Lower lobe of right lung (tissue), 2 donors: Measurements from ENCODE around the gene XPO6. TPM values are rescaled to one million over a fixed set of nuclear protein-coding genes. Genes with fewer than 3 reads are reported as not detected.
"Not testable (repeated sequence)": the region's sequence is repeated elsewhere in the genome, so short reads cannot be mapped to it uniquely, and the experiment has no call there.

Source experiments
- ATAC-seq, 2 donors: fragments of 200-7000 bp; cut with Tn5 transposase; one replicate each; pipeline ENCODE4 v1.9.1; 2020 to 2022; ENCODE audit warnings: mild to moderate bottlenecking in 2 of 2, moderate library complexity in 2 of 2
- DNase-seq: peaks from one replicate; pipeline ENCODE4 v3.0.0-alpha.2; 2020
- H3K27ac ChIP-seq: fragments of 200-600 bp; one replicate; pipeline ENCODE4 v1.8.0; 2022
- H3K27me3 ChIP-seq: fragments of 200-600 bp; one replicate; pipeline ENCODE4 v1.8.0; 2022; ENCODE audit warnings: low read depth
- H3K36me3 ChIP-seq: fragments of 200-600 bp; one replicate; pipeline ENCODE4 v1.8.0; 2022; ENCODE audit warnings: mild to moderate bottlenecking
- H3K4me1 ChIP-seq: fragments of 200-600 bp; one replicate; pipeline ENCODE4 v1.8.0; 2022
- H3K4me3 ChIP-seq: fragments of 200-600 bp; one replicate; pipeline ENCODE4 v1.8.0; 2022; ENCODE audit warnings: mild to moderate bottlenecking
- H3K9me3 ChIP-seq: fragments of 200-600 bp; one replicate; pipeline ENCODE4 v1.8.0; 2022
- intact Hi-C: fragments of 100-400 bp; cut with DNase I; formaldehyde crosslinking; loops from one replicate; pipeline ENCODE4 v1.11.0; 2022
- total RNA-seq: library from RNA; stranded (reverse); fragmentation: NEBNext Ultra II Directional; extraction: Animal tissue kit (Norgen Biotek cat#: 25700); gene quantifications from one replicate; pipeline ENCODE4 v1.2.1, GENCODE V29; 2021
- TF ChIP-seq, protein P1 (sequence below): fragments of 200-600 bp; IDR thresholded peaks from one replicate; pipeline ENCODE4 v1.8.0; 2022; ENCODE audit warnings: antibody characterized with exemption, mild to moderate bottlenecking
- donor health status: DM: no; HTN: yes; CAD: no; lungs with severe emphysema.

XPO6 gene
- total RNA-seq, 1 donor from 2014 or later: 106 TPM

GRCh38 chr16:28237754-28238357 is 26.1 kb upstream of the XPO6 start:
- Histone ChIP-seq H3K4me3 (no peak overlapping the region), H3K27ac (no peak overlapping the region), H3K9me3 (peaks cover 5% of the 10 kb centered on the region), H3K4me1 (no peaks in the 10 kb centered on the region), H3K27me3 (no peaks in the 10 kb centered on the region), H3K36me3 (no peaks in the 10 kb centered on the region)
- DNase-seq (no peak), ATAC-seq (no peak)
- intact Hi-C loops: no loop called here
- TF ChIP-seq, protein P1, sequence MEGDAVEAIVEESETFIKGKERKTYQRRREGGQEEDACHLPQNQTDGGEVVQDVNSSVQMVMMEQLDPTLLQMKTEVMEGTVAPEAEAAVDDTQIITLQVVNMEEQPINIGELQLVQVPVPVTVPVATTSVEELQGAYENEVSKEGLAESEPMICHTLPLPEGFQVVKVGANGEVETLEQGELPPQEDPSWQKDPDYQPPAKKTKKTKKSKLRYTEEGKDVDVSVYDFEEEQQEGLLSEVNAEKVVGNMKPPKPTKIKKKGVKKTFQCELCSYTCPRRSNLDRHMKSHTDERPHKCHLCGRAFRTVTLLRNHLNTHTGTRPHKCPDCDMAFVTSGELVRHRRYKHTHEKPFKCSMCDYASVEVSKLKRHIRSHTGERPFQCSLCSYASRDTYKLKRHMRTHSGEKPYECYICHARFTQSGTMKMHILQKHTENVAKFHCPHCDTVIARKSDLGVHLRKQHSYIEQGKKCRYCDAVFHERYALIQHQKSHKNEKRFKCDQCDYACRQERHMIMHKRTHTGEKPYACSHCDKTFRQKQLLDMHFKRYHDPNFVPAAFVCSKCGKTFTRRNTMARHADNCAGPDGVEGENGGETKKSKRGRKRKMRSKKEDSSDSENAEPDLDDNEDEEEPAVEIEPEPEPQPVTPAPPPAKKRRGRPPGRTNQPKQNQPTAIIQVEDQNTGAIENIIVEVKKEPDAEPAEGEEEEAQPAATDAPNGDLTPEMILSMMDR: no peak

DNA sequence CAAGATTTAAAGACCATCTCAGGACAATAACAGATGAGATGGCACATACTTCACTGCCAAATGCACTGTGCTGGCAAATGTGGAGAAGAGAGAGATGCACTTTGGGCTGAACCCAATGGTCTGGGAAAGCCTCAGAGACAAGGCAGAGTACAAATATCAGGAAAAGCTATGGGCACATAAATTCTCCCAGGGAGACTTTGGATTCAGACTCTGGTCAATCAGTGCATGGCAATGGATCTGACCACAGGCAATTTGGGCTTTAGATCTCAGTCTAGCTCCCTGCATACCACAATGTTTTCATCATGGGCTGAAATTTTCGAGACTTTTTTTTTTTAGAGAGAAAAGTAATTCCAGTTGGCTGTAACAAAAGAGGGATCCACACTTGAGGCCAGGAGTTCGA is 20.0 kb upstream of the XPO6 start:
- Histone ChIP-seq H3K9me3 (no peaks in the 10 kb centered on the region), H3K27me3 (no peaks in the 10 kb centered on the region), H3K36me3 (no peaks in the 10 kb centered on the region), H3K27ac (no peak overlapping the region), H3K4me3 (no peak overlapping the region), H3K4me1 (no peaks in the 10 kb centered on the region)
- DNase-seq (no peak), ATAC-seq (no peak)
- intact Hi-C loops: no loop called here
- TF ChIP-seq, protein P1: no peak

DNA sequence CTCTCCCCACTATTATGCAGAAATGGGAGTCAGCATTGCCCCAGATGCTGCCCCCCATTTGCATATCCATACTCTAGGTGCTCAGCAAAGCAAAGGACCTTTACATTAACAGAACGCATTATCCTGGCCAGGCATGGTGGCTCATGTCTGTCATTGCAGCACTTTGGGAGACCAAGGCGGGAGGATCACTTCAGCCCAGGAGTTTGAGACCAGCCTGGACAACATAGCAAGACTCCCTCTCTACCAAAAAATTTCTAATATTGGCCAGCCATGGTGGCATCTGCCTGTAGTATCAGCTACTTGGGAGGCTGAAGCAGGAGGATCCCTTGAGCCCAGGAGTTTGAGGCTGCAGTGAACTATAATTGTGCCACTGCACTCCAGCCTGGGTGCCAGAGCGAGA is 12.1 kb upstream of the XPO6 start:
- H3K27me3 ChIP-seq, intact Hi-C loops, H3K36me3 ChIP-seq, H3K4me1 ChIP-seq, ATAC-seq, DNase-seq, H3K4me3 ChIP-seq, H3K9me3 ChIP-seq, H3K27ac ChIP-seq: not testable (repeated sequence)

GRCh38 chr16:28219777-28220176 is 8.0 kb upstream of the XPO6 start:
- H3K27ac ChIP-seq, intact Hi-C loops, H3K36me3 ChIP-seq, DNase-seq, H3K4me3 ChIP-seq, H3K27me3 ChIP-seq, ATAC-seq, H3K4me1 ChIP-seq, H3K9me3 ChIP-seq: not testable (repeated sequence)

- Histone ChIP-seq H3K27ac (no peak overlapping the region), H3K4me3 (no peak overlapping the region), H3K36me3 (no peaks in the 10 kb centered on the region), H3K4me1 (no peaks in the 10 kb centered on the region), H3K27me3 (no peaks in the 10 kb centered on the region), H3K9me3 (no peaks in the 10 kb centered on the region)
- TF ChIP-seq, protein P1: no peak
- DNase-seq (no peak), ATAC-seq (no peak)
- intact Hi-C loops: no loop called here
Measured at GRCh38 chr16:28219282-28219681, 7.5 kb upstream of the XPO6 start.

- H3K27me3 ChIP-seq: no peaks in the 10 kb centered on the region
- no peak overlapping the region for H3K27ac ChIP-seq
- TF ChIP-seq, protein P1: peak; percentile 46
- intact Hi-C loops: no loop called here
- DNase-seq: no peak
- no peaks in the 10 kb centered on the region for H3K36me3 ChIP-seq
- H3K9me3 ChIP-seq: no peaks in the 10 kb centered on the region
- peak; percentile 69 to 86 for ATAC-seq
- H3K4me1 ChIP-seq: no peaks in the 10 kb centered on the region
- no peak overlapping the region for H3K4me3 ChIP-seq
Measured at GRCh38 chr16:28218109-28218508, 6.3 kb upstream of the XPO6 start.

DNA sequence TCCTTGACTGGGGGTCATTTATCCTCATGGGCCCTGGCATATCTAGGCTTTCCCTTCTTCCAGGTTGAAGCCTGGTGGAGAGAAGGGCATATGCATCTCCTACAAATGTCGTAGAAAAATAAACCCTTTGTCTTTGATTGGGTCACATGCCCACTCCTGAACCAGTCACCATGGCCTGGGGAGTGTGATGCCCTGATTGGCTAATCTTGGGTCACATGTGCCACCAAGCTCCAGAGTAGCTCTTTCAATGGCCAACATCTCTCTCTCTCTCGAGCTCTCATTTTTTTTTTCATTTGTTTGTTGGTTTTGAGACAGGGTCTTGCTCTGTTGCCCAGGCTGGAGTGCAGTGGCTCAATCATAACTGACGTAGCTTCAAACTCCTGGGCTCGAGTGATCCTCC is 5.6 kb upstream of the XPO6 start:
- no peaks in the 10 kb centered on the region for H3K9me3 ChIP-seq
- ATAC-seq (no peak), DNase-seq (no peak)
- H3K4me1 ChIP-seq: peaks cover 6% of the 10 kb centered on the region
- TF ChIP-seq, protein P1: no peak
- H3K4me3 ChIP-seq: no peak overlapping the region
- no peaks in the 10 kb centered on the region for H3K27me3 ChIP-seq
- no peaks in the 10 kb centered on the region for H3K36me3 ChIP-seq
- H3K27ac ChIP-seq: no peak overlapping the region
- intact Hi-C loops: no loop called here
